HG03558 (cell line): ENCODE results near the gene FAT4.

Experiments
- ATAC-seq: cut with Tn5 transposase; IDR thresholded peaks from one replicate; pipeline ENCODE4 v1.9.1; 2021; ENCODE audit warnings: moderate number of reproducible peaks; ENCODE audit not compliant: unreplicated experiment; ENCODE audit errors: extremely low read depth

Gene FAT4

GRCh38 chr4:125359960-125360634, 45.3 kb downstream of the FAT4 start:
- ATAC-seq = no peak

DNA sequence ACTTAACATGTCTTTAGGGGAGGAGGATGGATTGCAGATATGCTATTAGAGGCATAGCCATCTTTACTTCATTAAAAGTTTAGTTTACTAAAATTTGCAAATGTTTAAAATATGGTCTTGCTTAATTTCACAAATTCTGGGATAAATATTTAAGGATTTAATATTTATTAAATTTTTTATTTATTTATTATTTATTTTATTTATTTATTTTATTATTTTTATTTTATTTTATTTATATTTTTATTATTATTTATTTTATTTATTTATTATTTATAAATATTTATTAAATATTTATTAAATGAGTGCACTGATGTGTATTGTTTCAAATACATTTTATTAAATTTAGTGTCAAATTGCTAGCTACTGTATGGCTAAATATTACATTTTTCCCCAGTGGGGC, 46.0 kb downstream of the FAT4 start:
- ATAC-seq = no peak
